Ascending aorta (tissue), 2 donors: Measurements from ENCODE around the gene NR2F2. TPM values are rescaled to one million over a fixed set of nuclear protein-coding genes. Genes with fewer than 3 reads are reported as not detected.

Experiments
- DNase-seq, 2 donors: peaks; one replicate each; pipeline ENCODE4 v3.0.0-alpha.2; 2019; ENCODE audit warnings: low spot score in 2 of 2
- H3K27ac ChIP-seq, 2 donors: fragments of 200-600 bp; sonication (generic); one replicate each; pipeline ENCODE4 v1.5.1; 2016 to 2017; ENCODE audit warnings: mild to moderate bottlenecking in 1 of 2
- H3K27me3 ChIP-seq: fragments of 200-600 bp; sonication (generic); one replicate; pipeline ENCODE4 v1.5.1; 2017
- H3K36me3 ChIP-seq, 2 donors: fragments of 200-600 bp; sonication (generic); one replicate each; pipeline ENCODE4 v1.5.1; 2016
- H3K4me1 ChIP-seq, 2 donors: fragments of 200-600 bp; sonication (generic); one replicate each; pipeline ENCODE4 v1.5.1; 2016 to 2017; ENCODE audit warnings: mild to moderate bottlenecking in 1 of 2
- H3K4me3 ChIP-seq, 2 donors: fragments of 200-600 bp; sonication (generic); one replicate each; pipeline ENCODE4 v1.5.1; 2016 to 2017; ENCODE audit warnings: mild to moderate bottlenecking in 1 of 2
- H3K9me3 ChIP-seq, 2 donors: fragments of 200-600 bp; sonication (generic); one replicate each; pipeline ENCODE4 v1.5.1; 2016
- intact Hi-C: fragments of 100-400 bp; cut with DNase I; formaldehyde crosslinking; loops from one replicate; pipeline ENCODE4 v1.15.1; 2023
- total RNA-seq: library from RNA; depleted of rRNA; stranded (reverse); fragments of >200 nt; gene quantifications from one replicate; pipeline ENCODE4 v1.1.0, GENCODE V29; 2016
- TF ChIP-seq, protein P1 (sequence below), 3 experiments: fragments of 200-600 bp in 2 of 3; fragments of 450-650 bp in 1 of 3; sonication (generic) in 2 of 3; IDR thresholded peaks; one replicate each; pipeline ENCODE4 v1.5.1; 2016 to 2019; ENCODE audit warnings: antibody characterized with exemption in 3 of 3, mild to moderate bottlenecking in 1 of 3, moderate library complexity in 1 of 3

Gene NR2F2
- total RNA-seq: 126 TPM

DNA sequence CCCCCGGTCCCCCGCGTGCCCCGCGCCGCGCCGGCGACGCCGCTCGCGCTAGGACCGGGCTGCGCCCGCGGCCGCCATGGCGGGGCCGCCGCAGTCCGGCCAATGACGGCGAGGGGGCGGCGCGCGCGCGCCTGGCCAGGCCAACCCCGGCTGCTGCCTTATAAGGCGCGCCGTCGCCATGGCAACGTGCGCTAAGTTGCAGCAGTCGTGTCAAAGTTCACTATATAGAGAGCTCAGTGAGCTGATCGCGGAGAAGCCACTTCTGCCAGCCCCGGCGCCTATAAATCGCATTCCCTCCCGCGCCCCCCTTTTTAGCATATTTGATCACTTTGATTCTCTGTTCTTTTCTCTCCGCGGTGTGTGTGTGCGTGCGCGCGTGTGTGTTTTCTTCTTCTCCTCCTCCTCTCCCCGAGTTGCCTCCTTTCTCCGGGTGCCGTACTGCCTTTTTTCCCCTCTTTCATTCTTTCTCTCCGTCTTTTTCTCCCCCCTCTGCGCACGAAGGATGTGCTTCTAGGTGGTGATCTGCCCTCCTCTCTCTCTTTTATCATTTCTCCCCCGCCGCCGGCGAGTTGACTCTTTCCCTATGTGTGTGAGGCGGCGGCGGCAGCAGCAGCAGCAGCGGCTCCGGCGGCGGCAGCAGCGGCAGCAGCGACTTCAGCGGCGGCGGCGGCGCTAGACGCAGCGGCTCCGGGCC lies at the start of gene NR2F2:
Gene NR2F2, plus strand, starts transcription at position 251 of the 694 bp plus-strand sequence. CDS start 1,406 bp downstream, outside the sequence.
- peaks cover 0 to 13% of the 10 kb centered on the region in 2 donors for H3K4me1 ChIP-seq
- H3K4me3 ChIP-seq: peak within 1 kb of the TSS; percentile 95
- peak; percentile 90 to 97 for DNase-seq
- no peaks in the 10 kb centered on the region for H3K9me3 ChIP-seq
- peaks cover 4 to 23% of the 10 kb centered on the region in 2 donors for H3K36me3 ChIP-seq
- intact Hi-C loops: loop anchor here (1.0 to 10.0 kb wide), 6 partner anchors 9 to 1658 kb away; no protein-coding TSS in a partner anchor
- no peaks in the 10 kb centered on the region for H3K27me3 ChIP-seq
- TF ChIP-seq, protein P1, sequence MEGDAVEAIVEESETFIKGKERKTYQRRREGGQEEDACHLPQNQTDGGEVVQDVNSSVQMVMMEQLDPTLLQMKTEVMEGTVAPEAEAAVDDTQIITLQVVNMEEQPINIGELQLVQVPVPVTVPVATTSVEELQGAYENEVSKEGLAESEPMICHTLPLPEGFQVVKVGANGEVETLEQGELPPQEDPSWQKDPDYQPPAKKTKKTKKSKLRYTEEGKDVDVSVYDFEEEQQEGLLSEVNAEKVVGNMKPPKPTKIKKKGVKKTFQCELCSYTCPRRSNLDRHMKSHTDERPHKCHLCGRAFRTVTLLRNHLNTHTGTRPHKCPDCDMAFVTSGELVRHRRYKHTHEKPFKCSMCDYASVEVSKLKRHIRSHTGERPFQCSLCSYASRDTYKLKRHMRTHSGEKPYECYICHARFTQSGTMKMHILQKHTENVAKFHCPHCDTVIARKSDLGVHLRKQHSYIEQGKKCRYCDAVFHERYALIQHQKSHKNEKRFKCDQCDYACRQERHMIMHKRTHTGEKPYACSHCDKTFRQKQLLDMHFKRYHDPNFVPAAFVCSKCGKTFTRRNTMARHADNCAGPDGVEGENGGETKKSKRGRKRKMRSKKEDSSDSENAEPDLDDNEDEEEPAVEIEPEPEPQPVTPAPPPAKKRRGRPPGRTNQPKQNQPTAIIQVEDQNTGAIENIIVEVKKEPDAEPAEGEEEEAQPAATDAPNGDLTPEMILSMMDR (IDR thresholded peaks at IDR 0.05): no peak
- peak within 1 kb of the TSS; percentile 91 for H3K27ac ChIP-seq

DNA sequence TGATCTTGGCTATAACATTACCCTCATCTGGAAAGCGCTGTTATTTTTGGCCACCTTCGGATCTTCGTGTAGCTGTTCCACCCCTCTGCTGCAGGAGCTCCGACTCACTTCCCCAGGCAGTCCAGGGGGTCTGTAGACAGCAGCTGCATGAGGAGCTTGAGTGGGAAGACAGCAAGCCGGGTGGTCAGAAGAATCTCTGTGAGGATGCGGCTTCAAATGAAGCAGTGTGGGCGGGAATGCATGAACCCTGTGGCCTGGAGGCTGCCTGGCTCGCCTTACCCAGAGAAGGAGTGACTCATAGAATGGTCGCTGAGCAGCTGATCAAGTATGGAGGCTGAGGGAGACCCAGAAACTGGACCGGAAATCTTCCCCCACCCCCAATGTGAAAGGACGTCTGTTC lies 45.2 kb upstream of the NR2F2 start:
- Histone ChIP-seq H3K4me3 (no peak overlapping the region), H3K9me3 (no peaks in the 10 kb centered on the region), H3K36me3 (peaks cover 0 to 42% of the 10 kb centered on the region in 2 donors), H3K4me1 (no peaks in the 10 kb centered on the region), H3K27me3 (no peaks in the 10 kb centered on the region), H3K27ac (no peak overlapping the region)
- intact Hi-C loops: no loop called here
- TF ChIP-seq, protein P1 (IDR thresholded peaks at IDR 0.05): no peak
- no peak for DNase-seq

DNA sequence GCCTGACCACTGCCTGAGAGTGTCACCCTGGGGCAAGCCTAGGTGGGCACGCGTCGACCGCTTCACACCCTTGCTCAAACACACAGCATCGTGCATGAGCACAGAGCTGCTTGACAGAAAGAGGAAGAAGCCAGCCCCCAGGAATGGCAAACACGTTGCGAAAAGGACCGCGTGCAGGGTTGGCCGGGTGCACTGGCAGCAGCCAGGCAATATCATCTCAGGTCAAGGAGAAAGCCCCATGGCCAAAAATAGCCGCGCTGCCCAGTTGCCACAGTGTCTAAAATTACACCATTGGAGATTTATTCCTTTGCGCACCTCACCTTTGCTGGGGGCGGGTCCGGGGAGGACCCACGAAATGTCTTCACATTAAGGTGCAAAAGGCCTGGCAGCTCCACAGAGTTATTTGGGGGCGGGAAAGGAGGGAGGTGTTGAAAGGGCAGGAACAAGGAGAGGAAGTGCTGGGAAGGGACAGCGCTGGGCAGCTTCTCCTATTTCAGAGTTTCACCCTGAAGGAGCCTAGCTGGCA lies 44.7 kb upstream of the NR2F2 start:
- TF ChIP-seq, protein P1 (IDR thresholded peaks at IDR 0.05): no peak
- no peaks in the 10 kb centered on the region for H3K9me3 ChIP-seq
- no peak overlapping the region for H3K27ac ChIP-seq
- intact Hi-C loops: no loop called here
- H3K4me3 ChIP-seq: no peak overlapping the region
- peaks cover 0 to 42% of the 10 kb centered on the region in 2 donors for H3K36me3 ChIP-seq
- no peak for DNase-seq
- no peaks in the 10 kb centered on the region for H3K27me3 ChIP-seq
- no peaks in the 10 kb centered on the region for H3K4me1 ChIP-seq

DNA sequence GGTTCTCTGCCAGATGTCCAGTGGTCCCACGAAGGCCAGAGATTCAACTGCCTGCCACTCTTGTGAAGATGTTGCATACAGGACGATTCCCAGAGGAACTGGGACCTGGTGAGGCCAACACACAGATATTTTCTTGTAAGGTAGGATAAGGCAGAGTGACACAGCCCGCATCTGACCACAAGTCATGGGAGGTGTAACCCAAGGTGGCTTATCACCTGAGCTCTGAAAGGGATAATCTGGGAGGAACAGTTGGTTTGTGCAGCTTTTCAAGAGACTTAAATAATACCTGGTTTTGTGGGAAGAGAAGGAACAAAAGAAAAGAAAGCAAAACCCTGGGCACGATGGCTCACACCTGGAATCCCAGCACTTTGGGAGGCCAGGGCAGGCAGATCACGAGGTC lies 39.8 kb upstream of the NR2F2 start:
- intact Hi-C loops: no loop called here
- H3K4me1 ChIP-seq: no peaks in the 10 kb centered on the region
- no peak overlapping the region for H3K27ac ChIP-seq
- TF ChIP-seq, protein P1 (IDR thresholded peaks at IDR 0.05): no peak
- no peak for DNase-seq
- H3K27me3 ChIP-seq: no peaks in the 10 kb centered on the region
- H3K9me3 ChIP-seq: no peaks in the 10 kb centered on the region
- peaks cover 0 to 5% of the 10 kb centered on the region in 2 donors for H3K36me3 ChIP-seq
- H3K4me3 ChIP-seq: no peak overlapping the region

DNA sequence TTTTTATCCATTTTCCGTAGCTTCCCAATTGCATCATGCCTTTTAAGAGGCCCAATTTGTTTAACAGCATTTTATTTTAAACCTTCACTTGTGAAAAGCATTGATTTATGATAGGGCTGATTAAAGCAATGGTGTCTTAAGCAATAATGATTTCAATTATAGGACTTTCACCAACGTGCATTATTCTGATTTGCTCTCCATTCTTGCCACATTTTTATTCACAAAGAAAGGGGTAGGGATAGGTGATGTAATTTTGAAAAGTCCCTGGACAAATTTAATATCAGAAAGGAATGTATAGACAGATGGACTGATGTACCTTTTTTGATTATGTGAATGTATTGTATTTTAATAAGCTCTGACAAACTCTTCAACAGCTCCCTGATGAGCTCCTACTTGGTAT lies 37.9 kb upstream of the NR2F2 start:
- no peaks in the 10 kb centered on the region for H3K9me3 ChIP-seq
- H3K27ac ChIP-seq: no peak overlapping the region
- H3K4me1 ChIP-seq: no peaks in the 10 kb centered on the region
- no peak overlapping the region for H3K4me3 ChIP-seq
- peaks cover 0 to 3% of the 10 kb centered on the region in 2 donors for H3K36me3 ChIP-seq
- no peaks in the 10 kb centered on the region for H3K27me3 ChIP-seq
- TF ChIP-seq, protein P1 (IDR thresholded peaks at IDR 0.05): no peak
- intact Hi-C loops: no loop called here
- DNase-seq: no peak
